HEK293T (cell line): ENCODE data around the gene DRAP1.

Experiments
- CTCF ChIA-PET: fragments of 350-600 bp; formaldehyde crosslinking; extraction: SDS; loops from one replicate; lab custom pipeline; 2021; ENCODE audit warnings: antibody characterized with exemption, inconsistent platforms; lab: Yijun Ruan, JAX
- POLR2A ChIA-PET: fragments of 350-600 bp; formaldehyde crosslinking; extraction: SDS; loops from one replicate; lab custom pipeline; 2020; ENCODE audit warnings: antibody characterized with exemption, inconsistent platforms; lab: Yijun Ruan, JAX
- DNase-seq: peaks from one replicate; pipeline ENCODE4 v3.0.0; 2012; ENCODE audit warnings: mixed read lengths; ENCODE audit errors: extremely low spot score
- ARNT ChIP-seq: fragments of 450-650 bp; IDR thresholded peaks from 2 replicates; pipeline ENCODE4 v1.6.1; 2017; ENCODE audit warnings: mild to moderate bottlenecking
- BHLHE40 ChIP-seq: fragments of 450-650 bp; IDR thresholded peaks from 2 replicates; pipeline ENCODE4 v1.6.1; 2016; ENCODE audit warnings: mild to moderate bottlenecking, moderate library complexity, borderline replicate concordance
- CTBP1 ChIP-seq: fragments of 450-650 bp; IDR thresholded peaks from 2 replicates; pipeline ENCODE4 v1.6.1; 2016; ENCODE audit warnings: borderline replicate concordance
- ELF4 ChIP-seq: fragments of 450-650 bp; IDR thresholded peaks from 2 replicates; pipeline ENCODE4 v1.6.1; 2017; ENCODE audit warnings: antibody characterized with exemption
- FOXA1 ChIP-seq: fragments of 450-650 bp; IDR thresholded peaks from 2 replicates; pipeline ENCODE4 v1.6.1; 2016; ENCODE audit warnings: mild to moderate bottlenecking
- FOXK2 ChIP-seq: fragments of 450-650 bp; IDR thresholded peaks from 2 replicates; pipeline ENCODE4 v1.6.1; 2016; ENCODE audit warnings: mild to moderate bottlenecking
- FOXM1 ChIP-seq: fragments of 450-650 bp; IDR thresholded peaks from 2 replicates; pipeline ENCODE4 v1.6.1; 2017; ENCODE audit warnings: mild to moderate bottlenecking, borderline replicate concordance
- HDGF ChIP-seq: fragments of 450-650 bp; IDR thresholded peaks from 2 replicates; pipeline ENCODE4 v1.6.1; 2017; ENCODE audit warnings: antibody characterized with exemption, borderline replicate concordance
- L3MBTL2 ChIP-seq: fragments of 450-650 bp; conservative IDR thresholded peaks from 2 replicates; pipeline ENCODE4 v1.6.1; 2016; ENCODE audit warnings: mild to moderate bottlenecking
- LEF1 ChIP-seq: fragments of 450-650 bp; IDR thresholded peaks from 2 replicates; pipeline ENCODE4 v1.6.1; 2017; ENCODE audit warnings: mild to moderate bottlenecking, borderline replicate concordance
- NFRKB ChIP-seq: fragments of 450-650 bp; IDR thresholded peaks from 2 replicates; pipeline ENCODE4 v1.6.1; 2016; ENCODE audit warnings: mild to moderate bottlenecking, moderate library complexity
- PKNOX1 ChIP-seq: fragments of 450-650 bp; IDR thresholded peaks from 2 replicates; pipeline ENCODE4 v1.6.1; 2016
- SP1 ChIP-seq: fragments of 450-650 bp; IDR thresholded peaks from 2 replicates; pipeline ENCODE4 v1.6.1; 2017
- SUZ12 ChIP-seq: fragments of 450-650 bp; IDR thresholded peaks from 2 replicates; pipeline ENCODE4 v1.6.1; 2016; ENCODE audit warnings: mild to moderate bottlenecking
- TARDBP ChIP-seq: fragments of 450-650 bp; IDR thresholded peaks from 2 replicates; pipeline ENCODE4 v1.6.1; 2016
- ZNF384 ChIP-seq: fragments of 450-650 bp; IDR thresholded peaks from 2 replicates; pipeline ENCODE4 v1.6.1; 2016

Gene DRAP1

GRCh38 chr11:65919141-65919572 is at the start of gene DRAP1:
Gene DRAP1, plus strand, starts transcription at chr11:65919426. Its CDS starts 76 bp downstream, at chr11:65919502.
- CTCF ChIA-PET, result no interaction called here
- POLR2A ChIA-PET, result no interaction called here
- peak; percentile 99 for DNase-seq
- peak; percentile 89 for TF ChIP-seq ARNT
- TF ChIP-seq SP1, result no peak
- TF ChIP-seq FOXM1, result peak; percentile 100
- TF ChIP-seq LEF1, result peak; percentile 86; the same call in 1 of the 2 replicates

DNA sequence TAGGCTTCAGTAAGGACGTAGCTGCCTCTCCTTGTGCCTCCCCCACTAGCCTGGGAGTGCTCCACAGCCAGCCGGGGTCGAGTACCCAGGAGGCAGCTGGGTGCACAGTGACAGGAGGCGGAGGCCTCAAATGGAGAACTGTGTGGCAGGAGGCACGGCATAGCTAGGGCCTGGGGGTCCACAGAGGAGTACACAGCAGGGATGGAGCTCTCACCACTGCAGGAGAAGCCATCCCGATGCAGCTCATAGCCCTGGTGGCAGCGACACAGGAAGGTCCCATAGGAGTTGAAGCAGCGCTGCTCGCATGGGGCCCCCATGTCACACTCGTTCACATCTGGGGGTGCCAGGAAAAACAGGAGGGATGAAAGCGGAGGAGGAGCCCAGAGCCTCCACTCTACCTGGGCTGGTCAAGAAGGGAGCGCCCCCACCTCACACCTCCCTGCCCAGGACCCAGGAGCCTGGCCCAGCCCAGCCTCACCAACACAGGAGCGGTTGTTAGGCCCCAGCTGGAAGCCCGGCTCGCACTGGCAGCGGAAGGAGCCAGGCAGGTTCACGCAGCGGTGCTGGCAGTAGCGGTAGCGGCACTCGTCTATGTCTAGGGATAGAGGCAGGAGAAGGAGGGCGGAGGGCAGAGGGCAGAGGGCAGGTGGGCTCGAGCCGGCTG is 49.5 kb upstream of the DRAP1 start:
- TF ChIP-seq ZNF384 (no peak), SUZ12 (no peak), FOXM1 (no peak), BHLHE40 (no peak), CTBP1 (no peak), SP1 (no peak), L3MBTL2 (no peak), PKNOX1 (no peak), LEF1 (no peak), HDGF (no peak), NFRKB (no peak), ELF4 (no peak), FOXA1 (no peak), TARDBP (no peak), ARNT (no peak), FOXK2 (no peak)
- ChIA-PET POLR2A (interaction anchor here (1.0 to 17.2 kb wide), 5 partner anchors 10 to 158 kb away, joined by 3 to 289 read pairs (median 8); partner anchors contain the start of genes CCDC85B, CFL1, FIBP and KAT5), CTCF (interaction anchor here (1.1 to 1.6 kb wide), 3 partner anchors 10 to 19 kb away, joined by 3 to 9 read pairs (median 4); partner anchors contain the start of genes FIBP and MUS81)
- DNase-seq, result no peak

DNA sequence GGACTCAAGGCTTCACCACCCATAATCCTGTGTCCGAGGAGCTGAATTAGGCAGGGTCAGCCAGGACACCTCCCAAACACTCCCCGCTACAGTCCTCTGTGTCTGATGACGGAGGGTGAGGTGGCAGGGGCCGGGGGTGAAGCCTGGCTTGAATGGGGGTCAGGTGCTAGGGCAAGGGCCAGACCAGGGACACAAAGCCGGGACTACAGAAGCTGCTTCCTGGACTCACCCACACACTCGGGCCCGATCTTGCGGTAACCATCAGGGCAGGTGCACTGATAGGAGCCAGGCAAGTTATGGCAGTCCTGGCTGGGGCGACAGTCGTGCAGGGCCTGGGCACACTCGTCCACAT is 48.9 kb upstream of the DRAP1 start:
- DNase-seq, result no peak
- no peak for TF ChIP-seq ARNT
- no peak for TF ChIP-seq SP1
- TF ChIP-seq LEF1, result no peak
- no peak for TF ChIP-seq NFRKB
- ChIA-PET CTCF (interaction anchor here (1.1 kb wide), 2 partner anchors 11 to 18 kb away, joined by 3 to 4 read pairs; partner anchors contain the start of genes FIBP and MUS81), POLR2A (interaction anchor here (1.0 to 17.2 kb wide), 4 partner anchors 10 to 152 kb away, joined by 3 to 289 read pairs (median 50); partner anchors contain the start of genes CCDC85B, CFL1, FIBP and MUS81)

DNA sequence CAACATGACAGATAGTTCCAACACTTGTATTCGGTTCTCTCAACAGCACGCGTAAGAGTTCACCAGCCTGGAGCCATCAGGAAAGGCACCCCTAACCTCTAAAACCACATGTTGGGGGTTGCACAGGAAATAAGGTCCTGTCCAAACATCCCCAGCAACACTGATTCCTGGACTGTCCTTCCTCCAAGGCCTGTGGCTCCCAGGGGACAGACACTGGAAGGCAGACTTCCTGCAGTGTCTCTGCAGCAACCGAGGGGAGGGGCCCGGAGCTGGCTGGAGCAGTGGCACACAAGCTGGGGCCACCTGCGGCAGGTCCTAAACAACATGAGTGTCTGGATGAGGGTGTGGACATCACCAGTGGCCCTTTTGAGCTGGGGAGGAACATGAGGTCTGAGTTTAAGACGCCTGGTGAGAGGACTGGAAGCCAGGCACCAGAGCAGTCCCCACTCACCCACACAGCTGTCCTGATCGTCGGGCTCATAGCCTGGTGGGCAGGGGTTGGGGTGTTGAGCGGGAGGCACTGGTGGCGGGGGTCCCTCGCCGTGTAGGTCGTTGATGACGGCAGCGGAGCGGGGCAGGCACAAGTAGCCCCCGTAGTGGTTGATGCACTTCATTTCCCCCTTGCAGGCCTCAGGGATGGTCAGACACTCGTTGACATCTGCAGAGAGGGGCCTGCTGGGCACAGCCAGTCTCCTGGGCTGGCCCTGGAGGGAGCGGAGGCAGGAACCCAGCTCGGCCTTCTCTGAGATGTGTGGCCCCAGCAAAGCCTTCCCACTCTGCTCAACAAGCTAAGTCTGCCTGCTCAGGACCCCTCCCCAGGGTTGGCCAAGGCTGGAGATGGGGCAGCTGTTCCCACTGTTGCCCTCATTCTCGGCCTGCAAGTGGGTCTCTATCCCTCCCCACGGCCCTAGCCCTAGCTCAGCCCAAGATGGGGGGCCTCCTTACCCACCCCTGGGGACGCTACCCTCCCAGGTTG is 48.2 kb upstream of the DRAP1 start:
- DNase-seq, result no peak
- POLR2A ChIA-PET, result interaction anchor here (5.3 to 17.2 kb wide), 2 partner anchors 11 to 18 kb away, joined by 97 to 289 read pairs; partner anchors contain the start of genes CCDC85B, CFL1, FIBP and MUS81
- no peak for TF ChIP-seq SUZ12
- no peak for TF ChIP-seq LEF1
- no peak for TF ChIP-seq ARNT
- TF ChIP-seq BHLHE40, result no peak
- TF ChIP-seq ELF4, result no peak
- TF ChIP-seq L3MBTL2, result no peak
- no peak for TF ChIP-seq HDGF
- TF ChIP-seq ZNF384, result no peak
- TF ChIP-seq PKNOX1, result no peak
- TF ChIP-seq TARDBP, result no peak
- no peak for TF ChIP-seq FOXK2
- TF ChIP-seq FOXM1, result no peak
- TF ChIP-seq CTBP1, result no peak
- no peak for TF ChIP-seq NFRKB
- TF ChIP-seq SP1, result no peak
- TF ChIP-seq FOXA1, result no peak
- CTCF ChIA-PET, result interaction anchor here (1.2 to 1.8 kb wide), 3 partner anchors 11 to 18 kb away, joined by 5 to 11 read pairs (median 5); partner anchors contain the start of gene FIBP

- TF ChIP-seq TARDBP, result no peak
- no peak for TF ChIP-seq LEF1
- TF ChIP-seq PKNOX1, result no peak
- TF ChIP-seq BHLHE40, result no peak
- no peak for TF ChIP-seq FOXA1
- no peak for TF ChIP-seq L3MBTL2
- TF ChIP-seq ZNF384, result no peak
- no peak for TF ChIP-seq HDGF
- TF ChIP-seq CTBP1, result no peak
- no peak for TF ChIP-seq SP1
- POLR2A ChIA-PET, result interaction anchor here (5.3 to 17.2 kb wide), 2 partner anchors 12 to 17 kb away, joined by 97 to 289 read pairs; partner anchors contain the start of genes CCDC85B, CFL1, FIBP and MUS81
- CTCF ChIA-PET, result interaction anchor here (0.6 to 1.8 kb wide), 4 partner anchors 12 to 505 kb away, joined by 3 to 11 read pairs (median 5); partner anchors contain the start of gene FIBP
- no peak for DNase-seq
These were observed 47.2 kb upstream of the DRAP1 start for GRCh38 chr11:65871811-65872548.
